GM18511 (cell line): ENCODE data around the gene MPHOSPH10.
"Not testable (repeated sequence)": the region's sequence is repeated elsewhere in the genome, so short reads cannot be mapped to it uniquely, and the experiment has no call there.

Experiments
- ATAC-seq: cut with Tn5 transposase; IDR thresholded peaks from one replicate; pipeline ENCODE4 v1.9.1; 2021; ENCODE audit warnings: mild to moderate bottlenecking, moderate library complexity; ENCODE audit not compliant: unreplicated experiment

Gene MPHOSPH10

GRCh38 chr2:71130152-71130904 is at the start of gene MPHOSPH10, which contains the start of gene MCEE:
Gene MPHOSPH10 (plus strand): TSS chr2:71130634. CDS start chr2:71130666, 32 bp downstream.
Gene MCEE (minus strand): TSS chr2:71130229. CDS start chr2:71130219, 10 bp downstream.
- peak; percentile 93 for ATAC-seq

GRCh38 chr2:71082402-71083252 is 47.8 kb upstream of the MPHOSPH10 start:
- ATAC-seq, result peak; percentile 80

- ATAC-seq, result not testable (repeated sequence)
Observed at GRCh38 chr2:71083297-71083696, 47.1 kb upstream of the MPHOSPH10 start.

- not testable (repeated sequence) for ATAC-seq
Observed at GRCh38 chr2:71083752-71084312, 46.6 kb upstream of the MPHOSPH10 start.

GRCh38 chr2:71085325-71086003 is 45.0 kb upstream of the MPHOSPH10 start:
- not testable (repeated sequence) for ATAC-seq

GRCh38 chr2:71089475-71089874 is 41.0 kb upstream of the MPHOSPH10 start:
- ATAC-seq, result not testable (repeated sequence)

GRCh38 chr2:71091808-71092207 is 38.6 kb upstream of the MPHOSPH10 start:
- not testable (repeated sequence) for ATAC-seq

GRCh38 chr2:71092491-71093260 is 37.8 kb upstream of the MPHOSPH10 start:
- ATAC-seq, result not testable (repeated sequence)

- ATAC-seq, result no peak
Observed at GRCh38 chr2:71100195-71100964, 30.1 kb upstream of the MPHOSPH10 start.

GRCh38 chr2:71101656-71102055 is 28.8 kb upstream of the MPHOSPH10 start:
- ATAC-seq, result no peak

GRCh38 chr2:71102981-71103681 is 27.3 kb upstream of the MPHOSPH10 start:
- no peak for ATAC-seq

- ATAC-seq, result no peak
Observed at GRCh38 chr2:71103809-71104208, 26.6 kb upstream of the MPHOSPH10 start.

- ATAC-seq, result not testable (repeated sequence)
Observed at GRCh38 chr2:71106463-71106862, 24.0 kb upstream of the MPHOSPH10 start.

- no peak for ATAC-seq
Observed at GRCh38 chr2:71108091-71108490, 22.3 kb upstream of the MPHOSPH10 start.

- ATAC-seq, result no peak
Observed at GRCh38 chr2:71113843-71114242, 16.6 kb upstream of the MPHOSPH10 start.

- no peak for ATAC-seq
Observed at GRCh38 chr2:71117063-71117462, 13.4 kb upstream of the MPHOSPH10 start.

GRCh38 chr2:71120195-71120594 is 10.2 kb upstream of the MPHOSPH10 start:
- no peak for ATAC-seq

- ATAC-seq, result no peak
Observed at GRCh38 chr2:71121479-71121878, 9.0 kb upstream of the MPHOSPH10 start.
